GM20000 (cell line): ENCODE data around the gene ZFR2.
"Not testable (repeated sequence)": the region's sequence is repeated elsewhere in the genome, so short reads cannot be mapped to it uniquely, and the experiment has no call there.

Source experiments
- DNase-seq: peaks from one replicate; pipeline ENCODE4 v3.0.0; 2012; ENCODE audit warnings: low spot score
- CTCF ChIP-seq: IDR thresholded peaks from 2 replicates; pipeline ENCODE4 v1.5.1; 2012; ENCODE audit warnings: mild to moderate bottlenecking, control low read depth; ENCODE audit errors: extremely low read depth, missing control alignments

Gene ZFR2

GRCh38 chr19:3902317-3902973, 33.6 kb upstream of the ZFR2 start:
- no peak for TF ChIP-seq CTCF
- DNase-seq = no peak

- DNase-seq = no peak
- TF ChIP-seq CTCF = no peak
These were observed 30.9 kb upstream of the ZFR2 start for GRCh38 chr19:3899531-3900294.

GRCh38 chr19:3898426-3898825, 29.6 kb upstream of the ZFR2 start:
- no peak for TF ChIP-seq CTCF

GRCh38 chr19:3897936-3898335, 29.1 kb upstream of the ZFR2 start:
- TF ChIP-seq CTCF = no peak
- DNase-seq = no peak

More at GRCh38 chr19:3898426-3898825, 29.6 kb upstream of the ZFR2 start:
- no peak for DNase-seq

- TF ChIP-seq CTCF = no peak
These were observed 26.9 kb upstream of the ZFR2 start for GRCh38 chr19:3895788-3896187.

GRCh38 chr19:3894959-3895358, 26.1 kb upstream of the ZFR2 start:
- not testable (repeated sequence) for DNase-seq

More at GRCh38 chr19:3895788-3896187, 26.9 kb upstream of the ZFR2 start:
- no peak for DNase-seq

GRCh38 chr19:3893509-3894179, 24.8 kb upstream of the ZFR2 start:
- no peak for DNase-seq
- TF ChIP-seq CTCF = no peak

GRCh38 chr19:3890591-3890990, 21.8 kb upstream of the ZFR2 start:
- DNase-seq = no peak
- no peak for TF ChIP-seq CTCF
